Measurements from ENCODE around the gene C12orf57.
A peak's percentile ranks its signal among the peaks of the same experiment; 100 is the strongest.

C12orf57 gene

GRCh38 chr12:6943389-6943721 is 467 bp upstream of the C12orf57 start:
- no peaks in the 10 kb centered on the region for H3K9me3 Mint-ChIP-seq
- peak overlapping the region; percentile 100 for H3K27ac Mint-ChIP-seq
- H3K27me3 Mint-ChIP-seq, result no peaks in the 10 kb centered on the region
- H3K4me1 Mint-ChIP-seq, result peaks cover 67% of the 10 kb centered on the region
- peak overlapping the region; percentile 99 for H3K4me3 Mint-ChIP-seq
- H3K36me3 Mint-ChIP-seq, result peaks cover 9% of the 10 kb centered on the region

GRCh38 chr12:6944381-6945186 is 762 bp downstream of the C12orf57 start:
- H3K4me3 Mint-ChIP-seq, result peak overlapping the region; percentile 99
- no peaks in the 10 kb centered on the region for H3K27me3 Mint-ChIP-seq
- H3K36me3 Mint-ChIP-seq, result peaks cover 9% of the 10 kb centered on the region
- H3K27ac Mint-ChIP-seq, result peak overlapping the region; percentile 100
- no peaks in the 10 kb centered on the region for H3K9me3 Mint-ChIP-seq
- peaks cover 72% of the 10 kb centered on the region for H3K4me1 Mint-ChIP-seq

DNA sequence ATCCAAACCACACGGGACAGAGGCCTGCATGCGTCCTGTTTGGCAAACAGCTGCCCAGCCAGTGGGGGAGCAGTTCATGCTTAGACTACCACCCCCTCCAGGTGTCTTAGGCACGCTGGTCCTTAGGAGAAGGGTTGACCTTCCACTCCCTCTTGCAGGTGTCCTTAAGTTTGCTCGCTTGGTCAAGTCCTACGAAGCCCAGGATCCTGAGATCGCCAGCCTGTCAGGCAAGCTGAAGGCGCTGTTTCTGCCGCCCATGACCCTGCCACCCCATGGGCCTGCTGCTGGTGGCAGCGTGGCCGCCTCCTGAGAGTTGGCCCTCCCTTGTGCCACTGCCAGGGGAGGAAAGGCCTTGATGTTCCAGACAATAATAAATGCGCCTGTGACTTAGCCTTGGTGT is 1.8 kb downstream of the C12orf57 start:
- H3K4me3 Mint-ChIP-seq, result peak overlapping the region; percentile 99
- H3K9me3 Mint-ChIP-seq, result no peaks in the 10 kb centered on the region
- peak overlapping the region; percentile 100 for H3K27ac Mint-ChIP-seq
- no peaks in the 10 kb centered on the region for H3K27me3 Mint-ChIP-seq
- H3K4me1 Mint-ChIP-seq, result peaks cover 80% of the 10 kb centered on the region
- H3K36me3 Mint-ChIP-seq, result peaks cover 6% of the 10 kb centered on the region

- Mint-ChIP-seq H3K27ac (peak overlapping the region; percentile 100), H3K27me3 (no peaks in the 10 kb centered on the region), H3K4me1 (peaks cover 85% of the 10 kb centered on the region), H3K36me3 (peaks cover 6% of the 10 kb centered on the region), H3K4me3 (peak overlapping the region; percentile 99), H3K9me3 (no peaks in the 10 kb centered on the region)
Measured at GRCh38 chr12:6946033-6946919, 2.5 kb downstream of the C12orf57 start.

GRCh38 chr12:6946920-6947374 is 3.1 kb downstream of the C12orf57 start:
- peaks cover 85% of the 10 kb centered on the region for H3K4me1 Mint-ChIP-seq
- H3K4me3 Mint-ChIP-seq, result peak overlapping the region; percentile 99
- H3K27me3 Mint-ChIP-seq, result no peaks in the 10 kb centered on the region
- H3K9me3 Mint-ChIP-seq, result no peaks in the 10 kb centered on the region
- peak overlapping the region; percentile 100 for H3K27ac Mint-ChIP-seq
- peaks cover 6% of the 10 kb centered on the region for H3K36me3 Mint-ChIP-seq

- Mint-ChIP-seq H3K27me3 (no peaks in the 10 kb centered on the region), H3K4me1 (peaks cover 79% of the 10 kb centered on the region), H3K36me3 (peaks cover 10% of the 10 kb centered on the region), H3K4me3 (peak overlapping the region; percentile 99), H3K27ac (peak overlapping the region; percentile 99), H3K9me3 (no peaks in the 10 kb centered on the region)
Measured at GRCh38 chr12:6947615-6948014, 3.8 kb downstream of the C12orf57 start.

DNA sequence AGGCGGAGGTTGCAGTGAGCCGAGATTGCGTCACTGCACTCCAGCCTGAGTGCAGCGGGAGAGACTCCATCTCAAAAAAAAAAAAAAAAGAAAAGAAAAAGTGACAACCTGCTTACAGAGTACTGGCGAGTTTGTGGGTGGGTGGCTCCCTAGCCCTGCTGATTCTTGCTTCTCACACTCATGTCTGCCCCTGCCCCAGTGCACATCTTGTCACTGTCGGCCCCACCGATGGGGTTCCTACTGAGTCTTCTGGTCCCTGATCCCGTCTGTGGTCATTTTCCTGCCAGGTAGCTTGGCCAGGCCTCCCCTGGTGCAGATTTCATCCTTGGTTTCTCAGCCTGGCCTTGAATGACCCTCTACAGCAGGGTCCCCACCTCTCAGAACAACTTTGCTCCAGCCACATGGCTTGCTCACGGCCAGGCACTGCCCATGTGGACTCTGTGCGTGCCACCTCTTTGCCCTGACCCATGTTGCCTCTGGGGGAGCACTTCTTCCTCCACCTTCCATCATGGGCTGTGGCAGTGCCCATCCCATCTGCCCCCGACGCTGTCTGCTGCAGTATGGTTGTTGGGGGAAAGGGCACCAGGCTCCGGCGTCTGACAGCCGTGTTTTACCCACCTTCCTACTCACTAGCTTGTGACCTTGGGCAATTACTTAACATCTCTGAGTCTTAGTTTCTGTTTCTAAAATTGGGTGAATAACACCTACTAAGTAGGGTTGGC is 5.2 kb downstream of the C12orf57 start:
- H3K4me1 Mint-ChIP-seq, result peaks cover 70% of the 10 kb centered on the region
- no peaks in the 10 kb centered on the region for H3K9me3 Mint-ChIP-seq
- peaks cover 19% of the 10 kb centered on the region for H3K36me3 Mint-ChIP-seq
- no peaks in the 10 kb centered on the region for H3K27me3 Mint-ChIP-seq
- peak overlapping the region; percentile 99 for H3K27ac Mint-ChIP-seq
- H3K4me3 Mint-ChIP-seq, result peak overlapping the region; percentile 99

DNA sequence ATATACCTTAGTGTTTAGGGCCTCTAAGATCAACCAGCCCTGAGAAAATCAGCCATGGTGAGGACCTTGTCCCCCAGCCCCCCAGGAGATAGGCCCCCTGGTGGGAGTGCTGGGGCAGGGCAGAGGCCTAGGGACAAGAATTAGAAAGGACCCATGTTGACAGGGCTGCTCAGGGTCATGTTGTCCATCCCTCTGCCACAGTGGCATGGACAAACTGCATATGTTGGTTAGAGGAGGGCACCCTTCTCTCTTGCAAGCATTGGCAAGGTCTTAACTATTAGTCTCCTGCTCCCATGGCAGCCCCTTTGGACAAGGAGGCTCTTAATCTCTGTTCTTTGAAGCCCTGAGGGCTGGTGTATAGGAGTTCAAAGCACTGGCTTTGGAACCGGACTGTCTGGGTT is 6.6 kb downstream of the C12orf57 start:
- H3K9me3 Mint-ChIP-seq, result no peaks in the 10 kb centered on the region

DNA sequence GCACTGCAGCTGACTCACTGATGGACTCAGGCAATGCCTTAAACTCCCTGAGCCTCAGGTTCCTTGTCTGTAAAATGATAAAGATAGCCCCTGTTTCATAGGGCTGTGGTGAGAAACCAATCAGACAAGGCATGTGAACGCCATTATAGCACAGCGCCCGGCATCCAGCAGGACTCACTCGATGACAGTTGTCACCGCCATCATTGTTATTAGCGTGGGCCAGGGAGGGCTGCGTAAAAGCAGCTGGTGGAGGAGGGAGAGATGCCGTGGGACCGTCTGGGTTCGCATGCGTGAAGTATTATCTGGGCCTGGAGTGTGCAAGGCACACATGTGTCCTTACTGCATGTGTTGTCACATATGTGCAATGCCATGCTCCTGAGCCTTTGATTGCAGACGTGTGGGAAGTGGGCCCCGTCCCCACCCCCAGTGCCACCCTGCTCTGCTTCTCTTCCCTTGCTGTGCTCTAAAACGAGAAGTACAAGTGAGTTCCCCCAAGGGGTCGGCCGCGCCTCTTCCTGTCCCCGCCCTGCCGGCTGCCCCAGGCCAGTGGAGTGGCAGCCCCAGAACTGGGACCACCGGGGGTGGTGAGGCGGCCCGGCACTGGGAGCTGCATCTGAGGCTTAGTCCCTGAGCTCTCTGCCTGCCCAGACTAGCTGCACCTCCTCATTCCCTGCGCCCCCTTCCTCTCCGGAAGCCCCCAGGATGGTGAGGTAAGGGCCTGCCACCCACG is 7.2 kb downstream of the C12orf57 start, which contains the start of gene PTPN6:
Gene PTPN6 (plus strand): TSS at position 546 of the 730 bp plus-strand sequence. CDS start 157 bp downstream, at position 703.
- peaks cover 30% of the 10 kb centered on the region for H3K36me3 Mint-ChIP-seq
- H3K27ac Mint-ChIP-seq, result peak within 1 kb of the TSS; percentile 99
- H3K4me1 Mint-ChIP-seq, result peaks cover 72% of the 10 kb centered on the region
- H3K4me3 Mint-ChIP-seq, result peak within 1 kb of the TSS; percentile 99
- no peaks in the 10 kb centered on the region for H3K9me3 Mint-ChIP-seq
- no peaks in the 10 kb centered on the region for H3K27me3 Mint-ChIP-seq

More for the DNA sequence above, 6.6 kb downstream of the C12orf57 start:
- Mint-ChIP-seq H3K36me3 (peaks cover 29% of the 10 kb centered on the region), H3K27ac (peak overlapping the region; percentile 99), H3K27me3 (no peaks in the 10 kb centered on the region), H3K4me3 (peak overlapping the region; percentile 99), H3K4me1 (peaks cover 72% of the 10 kb centered on the region)

GRCh38 chr12:6951551-6952120 is 7.8 kb downstream of the C12orf57 start:
- H3K9me3 Mint-ChIP-seq, result no peaks in the 10 kb centered on the region
- no peaks in the 10 kb centered on the region for H3K27me3 Mint-ChIP-seq
- H3K27ac Mint-ChIP-seq, result peak overlapping the region; percentile 98
- H3K4me1 Mint-ChIP-seq, result peaks cover 72% of the 10 kb centered on the region
- H3K4me3 Mint-ChIP-seq, result peak overlapping the region; percentile 99
- peaks cover 36% of the 10 kb centered on the region for H3K36me3 Mint-ChIP-seq

- Mint-ChIP-seq H3K4me3 (peak overlapping the region; percentile 99), H3K27me3 (no peaks in the 10 kb centered on the region), H3K36me3 (peaks cover 37% of the 10 kb centered on the region), H3K9me3 (no peaks in the 10 kb centered on the region), H3K27ac (peak overlapping the region; percentile 98), H3K4me1 (peaks cover 72% of the 10 kb centered on the region)
Measured at GRCh38 chr12:6952121-6952862, 8.5 kb downstream of the C12orf57 start.

GRCh38 chr12:6952863-6953441 is 9.1 kb downstream of the C12orf57 start:
- Mint-ChIP-seq H3K9me3 (no peaks in the 10 kb centered on the region), H3K4me3 (peak overlapping the region; percentile 99), H3K27me3 (no peaks in the 10 kb centered on the region), H3K4me1 (peaks cover 72% of the 10 kb centered on the region), H3K36me3 (peaks cover 37% of the 10 kb centered on the region), H3K27ac (peak overlapping the region; percentile 98)

DNA sequence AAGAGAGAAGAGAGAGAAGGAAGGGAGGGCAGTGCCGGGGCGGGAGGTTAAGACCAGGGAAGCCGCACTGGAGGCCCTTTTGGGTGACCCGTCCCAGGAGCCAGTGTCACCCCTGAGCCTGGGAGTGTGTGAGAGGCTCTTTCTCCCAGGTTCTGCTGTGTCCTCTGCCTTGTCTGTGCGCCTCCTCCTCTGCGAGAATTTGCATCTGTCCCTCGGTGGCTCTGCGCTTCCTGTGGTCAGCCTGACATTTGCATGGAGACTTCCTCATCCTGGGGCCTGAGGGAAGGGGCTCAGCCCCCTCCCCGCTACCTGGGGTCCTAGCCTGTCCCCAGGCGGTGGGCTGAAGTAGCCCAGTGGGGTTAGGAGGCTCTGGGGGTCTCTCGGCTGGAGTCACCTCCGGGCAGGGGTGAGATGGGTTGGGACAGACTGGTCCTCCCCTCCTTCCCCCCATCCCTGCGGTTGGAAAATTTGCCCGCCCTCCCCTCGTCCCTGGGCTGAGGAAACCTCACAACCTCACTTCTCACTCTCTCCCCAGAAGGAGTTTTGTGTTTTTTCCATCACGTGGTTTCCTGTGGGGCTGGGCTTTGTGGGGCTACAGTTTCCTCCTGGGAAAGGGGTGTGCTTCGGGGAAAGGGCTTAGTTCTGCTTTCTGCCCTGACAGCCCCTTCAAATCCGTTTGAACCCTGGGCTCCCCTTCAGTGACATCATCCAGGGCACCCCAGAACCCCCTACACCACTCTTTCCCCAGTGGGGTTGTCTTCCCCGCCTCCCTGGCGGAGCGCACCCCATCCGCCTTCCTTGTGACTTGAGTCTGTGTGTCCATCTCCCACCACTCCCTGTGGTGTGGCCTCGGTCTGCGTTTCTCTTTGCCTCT is 9.9 kb downstream of the C12orf57 start:
- H3K27ac Mint-ChIP-seq, result peak overlapping the region; percentile 98
- no peaks in the 10 kb centered on the region for H3K27me3 Mint-ChIP-seq
- peaks cover 72% of the 10 kb centered on the region for H3K4me1 Mint-ChIP-seq
- peak overlapping the region; percentile 99 for H3K4me3 Mint-ChIP-seq
- peaks cover 41% of the 10 kb centered on the region for H3K36me3 Mint-ChIP-seq
- no peaks in the 10 kb centered on the region for H3K9me3 Mint-ChIP-seq

Data from activated naive CD4-positive, alpha-beta T cell treated with anti-CD3 and anti-CD28 coated beads, Interleukin-2, amount 50 U/mL, for 24 hours (primary cell).